ENCODE results near the gene GEMIN7.

DNA sequence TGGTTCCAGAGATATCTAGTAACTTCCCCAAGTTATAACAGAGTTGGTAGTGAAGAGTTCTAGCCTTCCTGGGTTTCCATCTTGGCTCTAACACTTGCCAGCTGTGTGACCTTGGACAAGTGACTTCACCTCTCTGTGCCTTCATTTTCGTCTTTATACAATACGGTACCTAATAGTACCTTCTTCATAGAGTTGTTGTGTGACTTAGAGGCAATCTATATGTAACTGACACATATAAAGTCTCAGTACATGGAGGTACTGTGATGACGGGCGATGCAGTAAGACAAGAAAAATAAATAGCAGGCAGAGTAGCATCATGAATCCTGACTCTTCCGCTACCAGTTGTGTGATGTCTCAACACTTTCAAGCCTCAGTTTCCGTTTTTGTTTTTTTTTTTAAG is 48.2 kb upstream of the GEMIN7 start:
- TF ChIP-seq EZH2 (IDR thresholded peaks at IDR 0.05; ENCODE audit: borderline replicate concordance, low read length) (no peak), CTCF (IDR thresholded peaks at IDR 0.05; ENCODE audit: low read length) (no peak)

All from OCI-LY1 (cell line).